Mesendoderm (in vitro differentiated cells): Measurements from ENCODE around the gene ARHGDIA.

Experiments used
- DNase-seq: peaks from one replicate; pipeline ENCODE4 v3.0.0; 2013
- H2AK5ac ChIP-seq: 2 replicates; pipeline ENCODE4 v1.6.1; 2013; ENCODE audit warnings: low read length, inconsistent platforms
- H2BK120ac ChIP-seq: 2 replicates; pipeline ENCODE4 v1.6.1; 2013; ENCODE audit warnings: low read depth, mild to moderate bottlenecking, low read length, moderate library complexity, mixed read lengths
- H2BK15ac ChIP-seq: replicated peaks from 2 replicates; pipeline ENCODE4 v1.6.1; 2013; ENCODE audit warnings: low read depth, mild to moderate bottlenecking, moderate library complexity
- H2BK5ac ChIP-seq: 2 replicates; pipeline ENCODE4 v1.6.1; 2013; ENCODE audit warnings: low read length, inconsistent platforms
- H3K18ac ChIP-seq: 2 replicates; pipeline ENCODE4 v1.6.1; 2013; ENCODE audit warnings: mild to moderate bottlenecking, low read length, mixed read lengths
- H3K23ac ChIP-seq: one replicate; pipeline ENCODE4 v1.6.1; 2013; ENCODE audit warnings: low read length
- H3K27ac ChIP-seq: 2 replicates; pipeline ENCODE4 v1.5.1; 2013; ENCODE audit warnings: low read depth, mild to moderate bottlenecking, inconsistent platforms, low read length, moderate library complexity
- H3K27me3 ChIP-seq: 2 replicates; pipeline ENCODE4 v1.6.1; 2013; ENCODE audit warnings: low read length, control low read depth, mild to moderate bottlenecking, inconsistent platforms; ENCODE audit not compliant: insufficient read depth, poor library complexity
- H3K36me3 ChIP-seq: 2 replicates; pipeline ENCODE4 v1.6.1; 2013; ENCODE audit warnings: low read length, inconsistent platforms; ENCODE audit not compliant: control insufficient read depth, insufficient read depth
- H3K4ac ChIP-seq: one replicate; pipeline ENCODE4 v1.6.1; 2013; ENCODE audit warnings: low read depth, mild to moderate bottlenecking, low read length, moderate library complexity
- H3K4me1 ChIP-seq: 2 replicates; pipeline ENCODE4 v1.6.1; 2013; ENCODE audit warnings: low read depth, low read length, inconsistent platforms; ENCODE audit not compliant: control insufficient read depth
- H3K4me2 ChIP-seq: 2 replicates; pipeline ENCODE4 v1.6.1; 2013; ENCODE audit warnings: low read length
- H3K4me3 ChIP-seq: 2 replicates; pipeline ENCODE4 v1.5.1; 2013; ENCODE audit warnings: mild to moderate bottlenecking, low read length
- H3K56ac ChIP-seq: one replicate; pipeline ENCODE4 v1.6.1; 2013; ENCODE audit warnings: low read length
- H3K79me1 ChIP-seq: 2 replicates; pipeline ENCODE4 v1.6.1; 2013; ENCODE audit warnings: low read length, inconsistent platforms
- H3K79me2 ChIP-seq: 2 replicates; pipeline ENCODE4 v1.6.1; 2013; ENCODE audit warnings: mild to moderate bottlenecking, low read length; ENCODE audit not compliant: control insufficient read depth, insufficient read depth
- H3K9ac ChIP-seq: 2 replicates; pipeline ENCODE4 v1.6.1; 2013; ENCODE audit warnings: low read length, inconsistent platforms
- H4K5ac ChIP-seq: one replicate; pipeline ENCODE4 v1.6.1; 2013; ENCODE audit warnings: low read length
- H4K8ac ChIP-seq: one replicate; pipeline ENCODE4 v1.6.1; 2013; ENCODE audit warnings: low read depth, mild to moderate bottlenecking, control low read depth, low read length, moderate library complexity
- WGBS: extraction: QIAGEN DNeasy Blood & Tissue Kit; methylation state at CpG from one replicate; pipeline ENCODE4 v1.1.7; 2013; ENCODE audit warnings: low lambda C conversion rate, missing lambda C conversion rate; ENCODE audit not compliant: insufficient coverage; ENCODE audit errors: extremely low coverage; 5-methylcytosine and 5-hydroxymethylcytosine counted together

ARHGDIA gene

DNA sequence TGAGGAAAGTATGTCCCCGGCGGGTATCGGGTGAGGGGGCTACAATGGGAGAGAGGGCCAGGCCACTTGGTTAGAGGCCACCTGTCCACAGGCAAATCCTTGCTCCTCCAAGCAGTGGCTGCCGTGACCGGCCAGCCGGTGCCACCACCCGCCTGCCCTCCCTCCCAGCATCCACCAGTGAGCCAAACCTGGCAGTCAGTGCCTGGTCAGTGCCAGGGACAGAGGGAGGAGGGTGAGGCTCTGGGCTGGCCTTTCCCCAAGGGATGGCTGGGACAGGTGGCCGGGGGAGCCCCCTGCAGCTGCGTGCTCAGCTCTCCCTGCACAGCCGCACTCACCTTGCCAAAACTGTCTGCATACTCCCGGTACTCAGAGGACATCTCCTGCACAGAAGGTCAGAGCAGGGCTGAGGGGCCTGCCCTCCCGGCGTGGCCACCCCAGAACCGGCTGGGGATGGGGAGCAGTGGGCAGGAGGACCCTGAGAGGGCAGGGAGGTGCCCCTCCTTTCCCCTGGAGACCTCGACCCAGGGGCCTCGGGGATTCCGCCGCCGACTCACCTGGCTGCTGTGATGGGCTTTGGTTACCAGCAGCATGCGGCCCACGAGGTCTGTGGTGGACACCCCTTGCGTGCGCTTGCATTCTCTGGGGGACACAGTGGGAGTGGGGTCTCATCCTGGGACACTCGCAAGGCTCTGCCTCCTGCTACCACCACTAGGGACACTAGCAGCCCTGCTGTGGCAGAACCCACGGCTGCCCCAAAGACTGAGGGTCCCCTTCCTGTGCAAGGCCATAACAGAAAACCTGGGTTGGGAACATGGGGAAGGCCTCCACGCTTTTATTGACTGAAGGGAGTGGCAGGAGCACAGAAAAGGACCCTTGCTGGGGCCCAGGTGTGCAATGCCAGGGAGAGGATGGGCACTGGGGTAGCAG, 36.3 kb upstream of the ARHGDIA start:
- H2BK15ac ChIP-seq: no peak overlapping the region
- no peak overlapping the region for H4K8ac ChIP-seq
- WGBS: no CpG with 5 or more reads among the region's 26 CpGs
- H3K18ac ChIP-seq: no peak overlapping the region
- H2BK5ac ChIP-seq: no peak overlapping the region
- H3K4ac ChIP-seq: no peak overlapping the region
- no peak overlapping the region for H2BK120ac ChIP-seq
- no peak overlapping the region for H4K5ac ChIP-seq
- peaks cover 3% of the 10 kb centered on the region for H3K79me1 ChIP-seq
- no peak overlapping the region for H3K23ac ChIP-seq
- peaks cover 2% of the 10 kb centered on the region for H3K79me2 ChIP-seq
- H3K9ac ChIP-seq: no peak overlapping the region
- DNase-seq: no peak
- H3K4me1 ChIP-seq: peaks cover 3% of the 10 kb centered on the region
- H3K27me3 ChIP-seq: no peaks in the 10 kb centered on the region
- no peaks in the 10 kb centered on the region for H3K36me3 ChIP-seq
- H3K4me2 ChIP-seq: no peak overlapping the region
- no peak overlapping the region for H3K4me3 ChIP-seq
- no peak overlapping the region for H2AK5ac ChIP-seq
- H3K56ac ChIP-seq: no peak overlapping the region
- H3K27ac ChIP-seq: no peak overlapping the region

DNA sequence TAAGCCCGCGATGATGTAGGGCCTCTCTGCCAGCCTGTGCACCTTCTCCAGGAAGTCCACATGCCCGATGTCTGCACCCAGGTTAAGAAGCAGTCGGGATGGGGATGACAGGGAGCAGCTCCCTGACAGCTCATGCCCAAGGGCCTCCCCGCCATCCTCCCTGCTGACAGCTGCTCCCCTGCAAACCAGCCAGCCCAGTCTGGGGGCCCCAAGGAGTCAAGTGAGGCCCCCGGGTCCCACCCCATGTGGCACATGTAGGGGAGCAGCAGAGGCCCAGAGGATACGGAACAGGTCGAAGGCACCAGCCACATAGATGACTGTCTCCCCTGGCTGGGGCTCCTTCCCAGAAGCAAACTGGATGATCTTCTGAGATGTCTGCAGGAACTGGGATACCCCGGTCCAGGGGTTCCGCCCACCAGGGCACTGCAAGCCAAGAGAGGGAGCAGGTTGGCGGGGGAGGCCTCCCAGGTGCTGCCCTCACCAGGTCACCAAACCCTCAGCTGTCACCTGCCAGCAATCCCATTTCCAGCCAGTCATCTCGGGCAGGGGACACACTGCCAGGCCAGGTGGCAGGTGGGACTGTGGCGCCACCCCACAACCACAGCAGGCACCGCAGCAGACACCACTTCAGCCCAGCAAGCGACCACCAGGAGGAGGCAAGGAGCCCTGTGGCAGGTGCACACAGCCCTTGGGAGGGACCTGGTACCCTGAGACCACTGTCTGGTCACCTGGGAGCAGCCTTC, 35.5 kb upstream of the ARHGDIA start:
- H3K4ac ChIP-seq: no peak overlapping the region
- H3K79me1 ChIP-seq: peaks cover 3% of the 10 kb centered on the region
- H3K36me3 ChIP-seq: no peaks in the 10 kb centered on the region
- no peak overlapping the region for H3K56ac ChIP-seq
- peak; percentile 47 for DNase-seq
- H3K18ac ChIP-seq: no peak overlapping the region
- H2AK5ac ChIP-seq: no peak overlapping the region
- H2BK5ac ChIP-seq: no peak overlapping the region
- no peak overlapping the region for H3K4me3 ChIP-seq
- no peak overlapping the region for H4K5ac ChIP-seq
- H3K4me1 ChIP-seq: peaks cover 3% of the 10 kb centered on the region
- no peaks in the 10 kb centered on the region for H3K27me3 ChIP-seq
- no peak overlapping the region for H2BK15ac ChIP-seq
- H3K79me2 ChIP-seq: peaks cover 2% of the 10 kb centered on the region
- no CpG with 5 or more reads among the region's 15 CpGs for WGBS
- H4K8ac ChIP-seq: no peak overlapping the region
- H3K27ac ChIP-seq: no peak overlapping the region
- no peak overlapping the region for H3K23ac ChIP-seq
- H3K9ac ChIP-seq: no peak overlapping the region
- H3K4me2 ChIP-seq: no peak overlapping the region
- no peak overlapping the region for H2BK120ac ChIP-seq

DNA sequence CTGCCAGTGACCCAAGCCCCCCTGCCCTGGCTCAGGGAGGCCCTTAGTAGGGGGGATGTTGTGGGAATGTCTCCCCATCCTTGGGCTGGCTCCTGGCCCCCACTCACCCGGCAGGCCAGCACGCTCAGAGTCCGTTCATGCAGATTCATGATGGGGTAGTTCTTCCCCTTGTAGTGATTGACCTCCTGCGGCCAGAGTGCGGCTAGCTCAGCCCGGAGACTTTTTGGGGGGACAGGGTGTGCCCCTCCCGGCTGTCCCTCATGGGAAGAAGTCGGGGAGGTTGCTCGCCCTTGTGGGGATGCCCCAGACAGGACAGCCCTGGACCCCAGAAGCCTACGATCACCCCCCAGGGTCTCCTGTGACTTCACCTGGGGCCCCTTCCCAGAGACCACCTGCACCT, 34.9 kb upstream of the ARHGDIA start:
- no peak overlapping the region for H3K23ac ChIP-seq
- no peak overlapping the region for H3K4ac ChIP-seq
- no peak overlapping the region for H4K5ac ChIP-seq
- DNase-seq: no peak
- H3K36me3 ChIP-seq: no peaks in the 10 kb centered on the region
- H3K9ac ChIP-seq: no peak overlapping the region
- no peak overlapping the region for H3K4me3 ChIP-seq
- WGBS: no CpG with 5 or more reads among the region's 10 CpGs
- no peak overlapping the region for H4K8ac ChIP-seq
- H3K4me2 ChIP-seq: no peak overlapping the region
- H2BK5ac ChIP-seq: no peak overlapping the region
- H3K18ac ChIP-seq: no peak overlapping the region
- H3K79me2 ChIP-seq: peaks cover 2% of the 10 kb centered on the region
- H3K4me1 ChIP-seq: peaks cover 3% of the 10 kb centered on the region
- no peak overlapping the region for H3K27ac ChIP-seq
- H3K56ac ChIP-seq: no peak overlapping the region
- H2AK5ac ChIP-seq: no peak overlapping the region
- no peak overlapping the region for H2BK120ac ChIP-seq
- peaks cover 3% of the 10 kb centered on the region for H3K79me1 ChIP-seq
- no peak overlapping the region for H2BK15ac ChIP-seq
- H3K27me3 ChIP-seq: no peaks in the 10 kb centered on the region

DNA sequence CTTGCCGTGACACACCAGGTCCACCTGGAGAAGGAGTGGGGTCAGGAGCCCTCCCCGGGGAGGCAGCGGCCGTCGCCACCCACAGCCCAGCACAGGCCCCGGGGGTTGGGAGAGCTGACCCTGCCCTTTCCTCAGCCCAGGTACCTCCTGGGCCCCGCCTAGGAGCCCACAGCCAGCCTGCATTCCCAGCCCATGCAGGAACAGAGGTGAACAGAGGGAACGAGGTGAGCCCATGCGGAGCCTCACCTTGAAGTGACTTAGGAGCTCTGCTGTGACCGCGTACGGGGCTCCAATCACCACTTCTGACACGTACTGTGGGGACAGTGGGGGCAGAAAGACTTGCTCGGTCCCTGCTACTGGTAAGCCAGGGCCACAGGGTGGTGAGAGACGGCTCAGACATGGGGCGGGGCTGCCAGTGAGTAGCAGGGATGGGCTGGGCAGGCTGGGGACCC, 34.3 kb upstream of the ARHGDIA start:
- Histone ChIP-seq H3K9ac (no peak overlapping the region), H3K36me3 (no peaks in the 10 kb centered on the region), H4K5ac (no peak overlapping the region), H3K18ac (no peak overlapping the region), H2BK15ac (no peak overlapping the region), H2AK5ac (no peak overlapping the region), H3K4me3 (no peak overlapping the region), H3K4ac (no peak overlapping the region), H3K4me1 (peaks cover 3% of the 10 kb centered on the region), H2BK5ac (no peak overlapping the region), H3K56ac (no peak overlapping the region), H3K27ac (no peak overlapping the region), H3K79me2 (peaks cover 2% of the 10 kb centered on the region), H2BK120ac (no peak overlapping the region), H3K23ac (no peak overlapping the region), H3K27me3 (no peaks in the 10 kb centered on the region), H3K79me1 (peaks cover 3% of the 10 kb centered on the region), H4K8ac (no peak overlapping the region), H3K4me2 (no peak overlapping the region)
- DNase-seq: no peak
- WGBS: no CpG with 5 or more reads among the region's 16 CpGs

DNA sequence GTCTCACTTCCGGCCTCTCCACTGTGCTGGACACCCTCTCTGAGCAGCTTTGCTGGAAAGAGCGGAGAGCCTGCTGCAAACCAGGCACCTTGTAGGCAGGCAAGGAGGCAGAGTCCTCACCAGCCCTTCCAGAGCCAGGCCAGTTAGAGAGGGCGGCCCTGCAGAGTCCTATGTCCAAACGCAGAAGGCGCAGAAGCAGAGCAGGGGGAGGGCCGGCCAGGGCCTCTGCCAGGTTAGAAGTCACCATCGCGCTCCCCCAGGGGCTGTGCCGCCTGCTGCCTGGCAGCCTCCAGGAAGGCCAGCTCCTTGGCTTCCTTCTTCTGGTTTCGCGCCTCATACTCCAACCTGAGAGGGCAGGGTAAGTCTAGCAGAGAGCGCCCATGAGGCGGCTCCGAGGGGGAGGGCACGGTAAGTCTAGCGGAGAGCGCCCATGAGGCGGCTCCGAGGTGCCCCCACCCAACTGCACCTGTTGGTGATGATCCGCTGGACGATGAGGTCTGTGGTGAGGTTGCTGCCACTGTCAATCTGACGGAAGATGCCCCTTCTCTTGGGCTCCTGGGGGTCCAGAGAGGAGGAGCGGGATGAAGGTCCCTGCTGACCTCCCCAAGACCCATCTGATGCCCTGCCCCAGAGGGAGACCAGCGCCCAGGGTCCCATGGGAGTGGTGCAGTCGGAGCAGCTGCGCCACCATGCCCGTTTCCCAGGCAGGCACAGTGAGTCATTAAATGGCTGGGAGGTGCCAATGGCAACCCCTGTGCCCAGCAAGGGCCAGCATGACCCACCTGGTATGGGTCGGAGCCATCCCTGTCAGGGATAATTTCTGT, 33.7 kb upstream of the ARHGDIA start:
- H3K4me2 ChIP-seq: no peak overlapping the region
- no peak overlapping the region for H3K4ac ChIP-seq
- DNase-seq: no peak
- H3K79me1 ChIP-seq: no peaks in the 10 kb centered on the region
- H3K18ac ChIP-seq: no peak overlapping the region
- H3K9ac ChIP-seq: no peak overlapping the region
- no peak overlapping the region for H3K23ac ChIP-seq
- no peak overlapping the region for H4K8ac ChIP-seq
- H2AK5ac ChIP-seq: no peak overlapping the region
- H3K36me3 ChIP-seq: no peaks in the 10 kb centered on the region
- no peak overlapping the region for H2BK15ac ChIP-seq
- no peak overlapping the region for H4K5ac ChIP-seq
- no peaks in the 10 kb centered on the region for H3K79me2 ChIP-seq
- H3K27ac ChIP-seq: no peak overlapping the region
- no CpG with 5 or more reads among the region's 28 CpGs for WGBS
- H2BK120ac ChIP-seq: no peak overlapping the region
- H2BK5ac ChIP-seq: no peak overlapping the region
- H3K4me1 ChIP-seq: no peaks in the 10 kb centered on the region
- H3K27me3 ChIP-seq: no peaks in the 10 kb centered on the region
- H3K56ac ChIP-seq: no peak overlapping the region
- H3K4me3 ChIP-seq: no peak overlapping the region
